ENCODE measurements around the gene MYL3.

GRCh38 chr3:46851364-46852333 is 11.6 kb downstream of the MYL3 start:
- no peak for TF ChIP-seq ZFX (IDR thresholded peaks at IDR 0.05; ENCODE audit: borderline replicate concordance)
- no peak for TF ChIP-seq CTCF (IDR thresholded peaks at IDR 0.05)

Measured in 22Rv1 (cell line).